G401 (cell line): ENCODE data around the gene FAM171A1. TPM values are rescaled to one million over a fixed set of nuclear protein-coding genes. Genes with fewer than 3 reads are reported as not detected.
"Not testable (repeated sequence)": the region's sequence is repeated elsewhere in the genome, so short reads cannot be mapped to it uniquely, and the experiment has no call there.

Experiments used
- DNase-seq: peaks from one replicate; pipeline ENCODE4 v3.0.0-alpha.2; 2015; ENCODE audit warnings: low spot score
- in situ Hi-C: cut with HindIII; loops from 2 replicates; pipeline ENCODE4 v1.10.0; 2016; ENCODE audit warnings: low sequenced_read_pairs, mixed read lengths
- total RNA-seq: library from RNA; depleted of rRNA; stranded (reverse); fragments of >200 nt; shearing (Covaris generic); gene quantifications from 2 replicates; pipeline ENCODE4 v1.2.3, GENCODE V29; 2014

The FAM171A1 gene
- total RNA-seq, 1 experiment from 2014 or later: 2.6 TPM

DNA sequence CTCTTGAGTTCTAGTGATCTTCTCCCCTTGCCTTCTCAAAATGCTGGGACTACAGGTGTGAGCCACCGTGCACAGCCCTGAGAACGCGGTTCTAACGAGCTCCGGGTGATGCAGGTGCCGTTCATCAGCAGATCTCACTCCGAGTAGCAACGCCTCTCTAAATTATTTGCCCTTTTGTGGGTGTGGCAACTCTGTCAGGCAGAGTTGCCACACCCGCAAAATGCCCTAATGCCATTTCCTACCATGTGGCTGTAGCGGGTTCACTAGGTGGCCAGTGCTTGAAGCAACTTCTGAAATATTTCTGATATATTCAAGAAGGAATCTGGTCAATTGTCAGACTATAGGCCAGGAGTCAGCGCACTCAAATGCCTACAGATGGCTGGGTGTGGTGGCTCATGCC is 139.7 kb downstream of the FAM171A1 start:
- in situ Hi-C loops: no loop called here
- no peak for DNase-seq

DNA sequence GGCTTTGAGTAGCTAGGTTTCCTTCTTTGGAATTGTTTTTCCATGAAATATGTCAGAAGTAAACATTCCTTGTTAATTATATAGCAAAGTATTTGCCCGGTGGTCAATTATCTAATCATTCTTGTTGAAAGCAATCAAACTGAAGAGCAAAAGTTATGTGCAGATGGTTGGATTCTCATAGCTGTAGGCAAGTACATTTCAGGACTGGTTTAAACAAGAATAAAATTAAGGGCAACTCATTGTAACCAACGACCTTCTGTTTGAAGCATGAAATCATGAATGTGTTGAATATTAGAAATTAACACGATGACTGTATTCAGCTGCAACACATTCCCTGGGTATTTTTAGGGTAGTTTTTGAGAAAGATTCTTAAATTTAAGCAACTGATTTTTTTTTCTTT is 140.8 kb downstream of the FAM171A1 start:
- no peak for DNase-seq
- in situ Hi-C loops: no loop called here

DNA sequence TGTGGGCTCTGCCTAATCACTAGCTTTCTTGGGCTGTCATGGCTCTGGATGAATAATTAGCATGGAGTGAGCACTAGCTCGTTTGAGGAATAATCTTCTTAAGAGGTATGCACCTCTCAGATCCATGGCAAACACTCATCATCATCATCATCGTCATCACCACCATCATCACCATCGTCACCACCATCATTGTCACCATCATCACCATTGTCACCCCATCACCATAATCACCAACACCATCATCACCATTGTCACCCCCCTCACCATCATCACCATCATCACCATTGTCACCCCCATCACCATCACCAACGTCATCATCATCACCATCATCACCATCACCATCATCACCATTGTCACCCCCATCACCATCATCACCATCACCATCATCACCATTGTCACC is 141.8 kb downstream of the FAM171A1 start:
- in situ Hi-C loops: no loop called here
- no peak for DNase-seq

DNA sequence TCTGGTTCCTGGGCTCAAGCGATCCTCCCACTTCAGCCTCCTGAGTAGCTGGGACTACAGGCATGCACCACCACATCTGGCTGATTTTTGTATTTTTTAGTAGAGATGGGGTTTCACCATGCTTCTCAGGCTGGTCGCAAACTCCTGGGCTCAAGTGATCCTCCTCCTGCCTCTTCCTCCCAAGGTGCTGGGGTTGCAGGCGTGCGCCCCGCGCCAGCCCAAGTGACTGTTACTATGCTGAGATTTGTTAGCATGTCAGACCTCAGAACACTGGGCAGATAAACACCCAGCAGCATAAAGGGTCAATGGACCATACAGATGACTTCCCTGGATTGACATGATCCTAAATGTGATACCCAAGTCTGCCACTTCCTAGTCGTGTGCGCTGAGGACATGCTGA is 142.7 kb downstream of the FAM171A1 start:
- in situ Hi-C loops: no loop called here
- no peak for DNase-seq

DNA sequence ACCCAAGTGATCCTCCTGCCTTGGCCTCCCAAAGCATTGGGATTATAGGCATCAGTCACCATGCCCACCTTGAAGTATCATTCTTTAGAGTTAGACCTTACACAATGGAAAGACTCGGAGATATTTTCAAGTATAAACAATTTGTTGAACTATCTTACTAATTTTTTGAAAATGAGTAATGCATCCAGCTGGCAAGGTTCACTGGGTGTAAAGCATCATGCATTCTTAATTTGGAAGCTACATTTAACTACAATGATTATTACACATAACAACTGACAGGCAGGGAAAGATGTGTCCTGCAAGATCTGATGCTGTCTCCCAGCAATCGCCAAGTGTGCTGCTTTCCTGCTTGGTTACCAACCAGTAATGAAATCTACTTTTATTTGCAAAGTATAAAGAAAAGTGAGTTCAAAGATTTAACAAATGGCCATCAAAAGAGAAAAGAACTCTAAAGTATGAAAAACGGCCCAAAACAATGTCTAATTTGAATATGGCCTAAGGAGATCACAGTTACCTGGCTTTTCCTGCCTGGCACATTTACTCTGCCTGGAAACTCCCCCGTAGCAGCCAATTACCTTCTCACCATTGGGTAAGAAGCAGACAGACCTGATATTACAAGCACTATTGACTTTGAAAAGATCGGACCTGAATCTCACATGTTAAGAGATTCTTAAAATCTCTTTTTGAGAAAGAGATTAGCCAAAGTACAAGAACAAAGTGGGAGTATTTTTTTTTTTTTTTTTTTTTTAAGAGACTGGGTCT is 143.3 kb downstream of the FAM171A1 start:
- in situ Hi-C loops: no loop called here

DNA sequence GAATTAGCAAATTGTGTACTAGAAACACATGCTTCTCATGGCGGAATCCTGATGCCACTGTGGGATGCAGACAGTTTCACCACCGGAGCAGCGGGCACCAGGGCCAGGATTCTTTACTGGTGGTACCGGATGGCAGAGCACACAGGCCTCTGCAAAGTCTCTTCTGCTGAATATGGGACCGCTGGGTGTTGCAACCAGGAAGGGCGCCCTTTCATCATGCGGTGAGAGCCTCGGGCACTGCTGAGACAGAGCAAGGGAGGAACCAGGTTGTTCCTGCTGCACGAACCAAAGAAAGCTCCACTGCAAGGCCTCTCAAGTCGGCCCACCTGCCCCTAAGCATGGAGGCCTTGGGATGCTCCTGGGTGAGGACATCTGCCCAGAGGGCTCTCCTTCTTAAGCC is 145.6 kb downstream of the FAM171A1 start:
- DNase-seq: no peak
- in situ Hi-C loops: no loop called here

More for the DNA sequence above, 143.3 kb downstream of the FAM171A1 start:
- DNase-seq: no peak

DNA sequence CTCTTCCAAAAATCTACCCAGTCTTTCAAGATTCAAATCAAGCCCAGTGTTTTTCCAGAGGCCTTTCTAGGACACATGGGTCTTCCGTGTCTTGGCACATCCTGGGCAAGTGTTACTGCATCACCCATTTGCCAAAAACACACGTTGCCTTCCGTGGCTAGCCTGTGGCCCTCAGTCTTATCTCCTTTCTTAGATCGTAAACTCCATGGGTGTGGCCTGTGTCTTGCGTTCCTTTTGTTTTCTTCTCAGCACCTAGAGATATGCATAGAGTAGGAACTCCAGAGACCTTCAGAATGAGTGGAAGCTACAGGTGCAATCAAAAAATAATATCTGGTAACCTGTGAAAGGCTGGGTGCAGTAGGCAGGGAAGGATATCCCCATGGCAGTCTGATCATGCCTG is 146.1 kb downstream of the FAM171A1 start:
- in situ Hi-C loops: no loop called here

DNA sequence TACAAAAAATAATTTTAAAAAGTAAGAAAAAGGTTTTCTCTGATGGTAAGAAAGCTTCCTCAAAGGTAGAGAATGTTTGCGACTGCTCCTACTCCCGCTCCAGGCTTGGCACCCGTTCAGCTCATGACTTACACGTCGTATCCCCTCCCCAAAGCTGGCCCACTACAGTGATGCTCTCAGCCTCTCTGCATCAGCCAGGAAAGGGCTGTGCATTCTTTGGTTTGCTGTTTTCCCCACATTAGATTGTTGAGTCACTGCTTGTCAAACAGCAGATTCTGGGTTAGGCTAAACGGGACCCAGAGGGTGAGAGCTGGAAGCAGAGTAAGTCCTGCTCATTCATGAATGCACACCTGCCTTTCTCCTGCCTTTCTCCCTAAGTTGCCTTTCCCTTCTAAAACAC is 147.9 kb downstream of the FAM171A1 start:
- in situ Hi-C loops: no loop called here
- no peak for DNase-seq

More for the DNA sequence above, 146.1 kb downstream of the FAM171A1 start:
- DNase-seq: no peak

DNA sequence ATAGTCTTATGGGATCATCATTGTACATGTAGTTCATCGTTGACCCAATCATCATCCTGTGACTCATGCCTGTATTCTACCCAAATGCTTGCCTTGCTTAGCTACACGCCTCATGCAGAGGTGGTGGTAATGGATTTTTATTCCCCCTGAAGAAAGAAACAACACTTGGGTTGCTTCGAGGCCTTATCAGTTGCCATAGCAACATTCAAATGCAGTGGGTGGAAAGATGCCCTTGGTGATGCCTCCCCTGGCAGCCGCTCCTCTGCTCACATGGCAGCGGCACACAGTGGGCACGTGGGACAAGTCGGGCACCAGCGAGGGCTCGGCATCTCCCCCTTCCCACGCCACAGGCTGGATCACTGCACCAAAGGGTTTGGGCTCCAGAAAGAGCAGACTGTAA is 148.6 kb downstream of the FAM171A1 start:
- in situ Hi-C loops: no loop called here
- no peak for DNase-seq

DNA sequence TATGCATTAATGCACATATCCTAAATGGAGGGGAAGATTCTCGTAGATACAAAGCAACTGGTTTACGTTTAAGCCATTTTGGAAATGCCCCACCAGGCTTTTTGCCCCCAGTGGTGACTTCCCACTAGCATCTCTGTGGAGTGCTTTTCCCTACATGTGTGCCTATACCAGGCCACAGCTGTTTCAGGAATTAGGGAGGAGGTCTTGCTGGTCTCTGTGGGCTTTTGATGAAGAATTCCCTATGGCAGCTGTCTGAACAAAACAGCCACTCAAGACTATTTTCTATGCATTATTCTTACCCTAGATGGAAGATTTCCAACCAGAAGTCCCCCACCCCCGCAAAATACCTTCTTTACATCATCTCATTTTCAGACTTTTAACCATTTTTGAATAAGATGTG is 150.6 kb downstream of the FAM171A1 start:
- in situ Hi-C loops: no loop called here
- no peak for DNase-seq

DNA sequence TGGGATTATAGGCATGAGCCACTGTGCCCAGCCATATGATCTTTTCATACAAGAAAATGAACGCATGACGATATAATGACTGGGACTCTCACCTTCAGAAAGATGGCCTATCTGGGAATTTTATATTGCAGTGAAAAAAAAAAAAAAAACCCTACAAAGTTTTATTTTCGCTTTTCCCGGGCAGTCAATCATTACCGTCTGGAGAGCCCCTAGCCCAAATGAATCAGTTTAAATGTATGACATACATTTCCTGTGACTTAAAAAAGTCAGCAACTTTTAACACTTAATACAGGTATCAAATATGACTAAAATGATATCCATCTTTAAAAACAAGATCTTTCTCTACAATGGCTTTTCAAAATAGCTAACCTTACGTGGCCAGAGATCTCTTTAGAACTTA is 154.4 kb downstream of the FAM171A1 start:
- no peak for DNase-seq
- in situ Hi-C loops: no loop called here

DNA sequence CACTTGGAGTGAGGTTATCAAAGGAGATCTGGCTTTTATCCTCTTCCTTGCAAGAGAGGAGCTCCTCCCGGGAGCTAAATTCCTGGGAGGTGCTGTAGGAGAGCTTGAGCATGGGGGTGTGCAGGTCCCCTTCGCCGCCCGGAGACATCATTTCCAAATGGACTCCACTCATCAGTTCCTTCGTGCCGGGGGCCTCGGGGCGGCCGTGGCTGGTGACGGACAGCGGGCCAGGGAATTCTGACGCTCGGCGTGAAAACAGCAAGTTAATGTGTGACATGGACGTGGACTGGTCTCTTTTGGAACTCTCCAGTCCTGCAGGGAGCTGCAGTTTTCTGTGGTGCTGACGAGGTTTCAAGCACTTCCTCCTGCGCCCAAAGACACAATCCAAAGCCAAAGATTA is 156.9 kb downstream of the FAM171A1 start:
- DNase-seq: no peak
- in situ Hi-C loops: no loop called here

DNA sequence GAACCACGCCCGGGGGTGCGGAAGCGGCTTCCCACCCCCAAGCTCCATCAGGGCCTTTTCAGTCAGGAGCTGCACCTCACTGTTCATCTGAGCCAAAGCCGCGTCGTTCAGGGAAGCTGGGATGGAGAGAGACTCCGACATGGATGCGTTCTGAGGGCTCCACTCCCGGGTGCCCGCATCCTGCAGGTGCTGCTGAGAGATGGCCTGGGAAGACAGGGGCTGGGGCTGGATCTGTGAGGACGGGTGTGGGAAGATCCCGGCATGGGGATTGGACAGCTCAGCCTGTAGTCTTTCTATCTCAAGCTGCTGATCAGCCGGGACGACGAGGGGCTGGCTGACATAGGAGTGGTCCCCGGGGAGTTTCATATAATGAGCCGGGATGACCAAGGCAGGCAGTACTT is 157.6 kb downstream of the FAM171A1 start:
- DNase-seq: no peak
- in situ Hi-C loops: no loop called here

DNA sequence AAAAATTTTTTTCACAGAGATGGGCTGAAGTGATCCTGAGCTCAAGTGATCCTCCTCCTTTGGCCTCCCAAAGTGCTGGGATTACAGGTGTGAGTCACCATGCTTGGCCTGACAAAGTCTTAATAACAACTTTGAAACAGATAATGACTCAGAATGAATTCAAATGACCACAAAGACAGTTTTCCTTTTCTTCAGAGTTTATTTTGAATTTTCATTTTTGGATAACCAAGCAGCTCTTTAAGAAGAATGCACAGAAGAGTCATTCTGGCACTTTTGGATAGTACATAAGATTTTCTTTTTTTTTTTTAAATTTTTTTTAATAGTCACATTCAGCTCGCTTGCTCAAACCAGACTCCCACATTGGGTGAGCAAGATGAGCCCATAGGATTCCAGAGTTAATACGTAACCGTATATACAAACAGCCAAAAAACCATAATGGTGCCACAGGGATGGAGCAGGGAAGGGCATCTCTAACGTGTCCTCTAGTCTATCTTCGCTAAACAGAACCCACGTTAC is 159.6 kb downstream of the FAM171A1 start:
- in situ Hi-C loops: no loop called here
- no peak for DNase-seq

DNA sequence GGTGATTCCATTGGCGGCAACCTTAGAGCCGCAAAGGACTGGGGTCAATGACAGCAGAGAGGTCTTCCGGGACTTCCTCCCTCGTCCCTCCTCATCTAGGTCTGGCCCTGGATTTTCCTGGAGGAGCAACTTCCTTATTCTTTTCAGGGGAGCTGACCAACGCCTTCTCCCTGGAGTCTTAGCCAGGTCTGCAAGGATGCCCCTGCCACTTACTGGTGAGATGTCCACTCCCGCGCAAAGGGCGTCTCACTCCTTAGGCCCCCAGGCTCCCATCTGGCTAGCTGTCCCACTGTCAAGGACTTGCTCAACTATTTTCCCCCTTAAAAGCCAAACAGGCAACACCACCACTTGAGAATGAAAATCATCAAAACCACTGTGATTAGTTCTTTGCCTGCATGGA is 160.6 kb downstream of the FAM171A1 start:
- in situ Hi-C loops: no loop called here
- no peak for DNase-seq

DNA sequence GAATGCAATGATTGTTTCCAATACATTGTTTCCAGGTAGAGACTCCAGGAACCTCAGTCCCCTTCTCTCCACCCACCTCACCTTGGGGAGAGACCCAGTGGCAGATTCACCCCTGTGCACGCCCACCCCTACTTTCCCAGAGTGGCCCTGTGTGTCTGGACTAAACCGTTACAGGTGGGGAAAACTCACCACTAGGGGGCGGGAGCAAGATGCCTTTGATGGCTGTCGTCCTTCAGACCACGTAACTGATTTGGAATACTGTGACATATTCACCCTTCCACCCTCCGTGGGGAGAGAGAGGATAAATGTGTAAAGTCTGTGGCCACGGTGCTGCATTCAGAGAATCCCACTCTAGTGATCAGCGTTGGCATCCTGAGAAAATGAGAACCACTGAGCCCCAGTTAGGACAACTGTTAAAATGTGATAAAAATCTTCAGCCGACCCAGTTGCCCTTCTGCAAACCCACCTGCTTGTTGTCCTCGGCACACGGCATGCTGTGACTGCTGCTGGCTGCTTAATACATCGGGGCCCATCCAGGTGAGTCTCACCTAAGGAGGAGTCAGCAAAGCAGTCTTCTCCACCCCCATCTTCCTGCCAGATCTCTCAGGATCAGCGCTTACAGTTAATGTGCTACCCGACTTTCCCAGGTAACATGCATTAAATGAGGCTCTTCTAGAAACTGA is 161.1 kb downstream of the FAM171A1 start:
- peak; percentile 90 for DNase-seq
- in situ Hi-C loops: no loop called here

DNA sequence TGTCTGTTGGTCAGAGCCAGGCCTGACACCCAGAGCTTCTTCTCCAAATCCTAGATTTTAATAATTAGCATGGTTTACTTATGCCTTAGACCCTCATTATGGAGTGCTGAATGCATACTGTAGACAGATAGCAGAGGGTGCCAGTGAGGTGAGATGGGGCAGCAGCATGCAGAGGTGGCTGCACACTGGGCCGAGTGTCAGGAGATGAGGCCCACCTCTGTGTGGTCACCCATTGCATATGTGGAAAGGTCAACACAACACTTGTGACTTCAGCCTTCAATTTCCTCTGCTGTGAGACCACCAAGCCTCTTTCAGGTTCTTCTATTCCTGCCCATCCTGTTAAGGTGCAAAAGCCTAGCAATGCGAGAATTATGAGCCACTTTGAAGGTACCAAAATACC is 162.9 kb downstream of the FAM171A1 start:
- in situ Hi-C loops: no loop called here
- no peak for DNase-seq

DNA sequence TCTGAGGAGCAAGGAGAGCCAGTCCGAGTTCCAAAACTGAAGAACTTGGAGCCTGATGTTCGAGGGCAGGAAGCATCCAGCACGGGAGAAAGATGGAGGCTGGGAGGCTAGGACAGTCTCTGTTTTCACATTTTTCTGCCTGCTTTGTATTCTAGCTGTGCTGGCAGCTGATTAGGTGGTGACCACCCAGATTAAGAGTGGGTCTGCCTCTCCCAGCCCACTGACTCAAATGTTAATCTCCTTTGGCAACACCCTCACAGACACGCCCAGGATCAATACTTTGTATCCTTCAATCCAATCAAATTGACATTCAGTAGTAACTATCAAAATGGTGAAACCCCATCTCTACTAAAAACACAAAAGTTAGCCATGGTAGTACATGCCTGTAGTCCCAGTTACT is 163.7 kb downstream of the FAM171A1 start:
- in situ Hi-C loops, DNase-seq: not testable (repeated sequence)

DNA sequence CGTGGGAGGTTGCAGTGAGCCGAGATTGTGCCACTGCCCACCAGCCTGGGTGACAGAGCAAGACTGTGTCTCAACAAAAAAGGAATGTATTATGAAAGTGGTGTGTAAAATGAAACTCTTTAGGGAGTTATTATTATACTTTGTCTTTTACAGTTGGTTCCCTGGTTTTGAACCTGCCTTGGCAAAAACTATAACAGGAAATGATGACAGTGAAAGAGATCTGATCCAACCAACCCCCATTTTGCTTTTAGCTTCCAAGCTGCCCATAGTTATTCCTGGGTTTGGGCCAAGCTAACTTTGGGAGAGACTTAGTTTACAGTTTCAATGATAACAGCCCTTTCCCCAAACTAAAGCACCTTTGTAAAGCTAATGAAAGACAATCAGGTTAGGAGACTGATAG is 168.4 kb downstream of the FAM171A1 start:
- in situ Hi-C loops: no loop called here
- DNase-seq: no peak

DNA sequence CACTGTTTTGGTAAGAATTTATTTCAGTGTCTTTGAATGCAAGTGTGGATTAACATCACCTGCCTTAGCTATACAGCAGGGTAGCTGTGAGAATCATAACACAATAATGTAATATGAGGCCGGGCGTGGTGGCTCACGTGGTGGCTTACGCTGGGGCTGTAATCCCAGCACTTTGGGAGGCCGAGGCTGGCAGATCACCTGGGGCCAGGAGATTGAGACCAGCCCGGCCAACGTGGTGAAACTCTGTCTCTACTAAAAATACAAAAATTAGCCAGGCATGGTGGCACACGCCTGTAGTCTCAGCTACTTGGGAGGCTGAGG is 168.8 kb downstream of the FAM171A1 start:
- in situ Hi-C loops: not testable (repeated sequence)

More for the DNA sequence above, 168.8 kb downstream of the FAM171A1 start:
- DNase-seq: not testable (repeated sequence)
